Germinal center (tissue), 1 donor: ENCODE data around the gene OXCT2.
"Not testable (repeated sequence)": the region's sequence is repeated elsewhere in the genome, so short reads cannot be mapped to it uniquely, and the experiment has no call there.

Source experiments
- DNase-seq: peaks from one replicate; pipeline ENCODE4 v3.0.0; 2012; ENCODE audit warnings: mixed read lengths, low spot score

The OXCT2 gene

GRCh38 chr1:39771022-39771532 lies at the start of gene OXCT2:
Gene OXCT2 (minus strand): TSS chr1:39771348. CDS start chr1:39771255, 93 bp downstream.
- DNase-seq, result not testable (repeated sequence)

GRCh38 chr1:39819091-39819812 lies 48.1 kb upstream of the OXCT2 start:
- DNase-seq, result no peak

GRCh38 chr1:39818482-39818881 lies 47.3 kb upstream of the OXCT2 start:
- DNase-seq, result no peak

- DNase-seq, result peak; percentile 90
These were observed 46.2 kb upstream of the OXCT2 start for GRCh38 chr1:39817091-39817932.

- peak; percentile 70 for DNase-seq
These were observed 45.4 kb upstream of the OXCT2 start for GRCh38 chr1:39816415-39817090.

GRCh38 chr1:39812913-39813312 lies 41.8 kb upstream of the OXCT2 start:
- DNase-seq, result no peak

- no peak for DNase-seq
These were observed 37.8 kb upstream of the OXCT2 start for GRCh38 chr1:39808784-39809517.

GRCh38 chr1:39805385-39805784 lies 34.2 kb upstream of the OXCT2 start:
- no peak for DNase-seq

- DNase-seq, result no peak
These were observed 31.5 kb upstream of the OXCT2 start for GRCh38 chr1:39802496-39803260.

- no peak for DNase-seq
These were observed 29.3 kb upstream of the OXCT2 start for GRCh38 chr1:39800471-39800835.

- DNase-seq, result peak; percentile 80
These were observed 28.8 kb upstream of the OXCT2 start for GRCh38 chr1:39799770-39800470.

GRCh38 chr1:39798859-39799769 lies 28.0 kb upstream of the OXCT2 start:
- peak; percentile 91 for DNase-seq

- DNase-seq, result no peak
These were observed 24.5 kb upstream of the OXCT2 start for GRCh38 chr1:39795651-39796050.

GRCh38 chr1:39791838-39792237 lies 20.7 kb upstream of the OXCT2 start:
- no peak for DNase-seq

- no peak for DNase-seq
These were observed 18.5 kb upstream of the OXCT2 start for GRCh38 chr1:39789571-39790110.

GRCh38 chr1:39788758-39789570 lies 17.8 kb upstream of the OXCT2 start, which contains the start of gene BMP8B:
Gene BMP8B (minus strand): TSS chr1:39788865. CDS start chr1:39788485, 380 bp downstream.
- peak; percentile 71 for DNase-seq

- DNase-seq, result peak; percentile 29
These were observed 17.2 kb upstream of the OXCT2 start for GRCh38 chr1:39788426-39788757.

- not testable (repeated sequence) for DNase-seq
These were observed 16.8 kb upstream of the OXCT2 start for GRCh38 chr1:39787964-39788363.
